ENCODE data around the gene PEMT.

Gene PEMT

DNA sequence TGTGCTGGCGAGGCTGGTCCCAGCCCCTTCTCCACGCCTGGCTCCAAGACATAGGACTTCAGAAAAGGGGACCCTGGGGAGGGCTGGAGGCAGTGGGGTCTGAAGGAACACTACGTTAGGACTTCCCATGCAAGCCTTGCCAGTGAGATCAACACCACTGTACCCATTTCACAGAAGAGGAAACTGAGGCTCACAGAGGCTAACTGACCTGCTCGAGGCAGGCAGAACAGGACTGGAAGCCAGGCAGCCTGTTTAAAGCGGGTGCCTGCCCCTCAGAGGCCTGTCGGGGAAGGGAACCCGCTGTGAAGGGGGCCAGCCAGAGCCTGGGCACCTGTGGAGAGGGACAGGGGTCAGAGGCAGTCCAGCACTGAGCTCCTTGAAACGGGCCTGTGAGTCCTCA is 32.3 kb downstream of the PEMT start:
- Histone ChIP-seq H3K27me3 (ENCODE audit: insufficient read depth, low read length) (no peaks in the 10 kb centered on the region), H3K9me3 (ENCODE audit: low read length) (no peaks in the 10 kb centered on the region), H3K36me3 (ENCODE audit: insufficient read depth, low read length) (no peaks in the 10 kb centered on the region), H3K4me3 (ENCODE audit: low read depth, low read length, poor library complexity, severe bottlenecking) (no peak overlapping the region), H3K4me1 (ENCODE audit: insufficient read depth, low read length, severe bottlenecking) (peaks cover 6% of the 10 kb centered on the region), H3K79me2 (ENCODE audit: insufficient read depth, low read length) (no peaks in the 10 kb centered on the region), H3K4me2 (ENCODE audit: low read length) (no peak overlapping the region), H4K20me1 (ENCODE audit: insufficient read depth, low read length) (no peaks in the 10 kb centered on the region), H3K9me2 (ENCODE audit: low read depth, low read length) (no peaks in the 10 kb centered on the region), H2AFZ (ENCODE audit: low read length) (no peak overlapping the region), H3F3A (ENCODE audit: insufficient read depth, low read length) (no peaks in the 10 kb centered on the region), H3K9ac (ENCODE audit: low read length) (no peak overlapping the region), H3K27ac (ENCODE audit: low read depth, low read length, poor library complexity, severe bottlenecking) (no peak overlapping the region)
- TF ChIP-seq, protein P1, sequence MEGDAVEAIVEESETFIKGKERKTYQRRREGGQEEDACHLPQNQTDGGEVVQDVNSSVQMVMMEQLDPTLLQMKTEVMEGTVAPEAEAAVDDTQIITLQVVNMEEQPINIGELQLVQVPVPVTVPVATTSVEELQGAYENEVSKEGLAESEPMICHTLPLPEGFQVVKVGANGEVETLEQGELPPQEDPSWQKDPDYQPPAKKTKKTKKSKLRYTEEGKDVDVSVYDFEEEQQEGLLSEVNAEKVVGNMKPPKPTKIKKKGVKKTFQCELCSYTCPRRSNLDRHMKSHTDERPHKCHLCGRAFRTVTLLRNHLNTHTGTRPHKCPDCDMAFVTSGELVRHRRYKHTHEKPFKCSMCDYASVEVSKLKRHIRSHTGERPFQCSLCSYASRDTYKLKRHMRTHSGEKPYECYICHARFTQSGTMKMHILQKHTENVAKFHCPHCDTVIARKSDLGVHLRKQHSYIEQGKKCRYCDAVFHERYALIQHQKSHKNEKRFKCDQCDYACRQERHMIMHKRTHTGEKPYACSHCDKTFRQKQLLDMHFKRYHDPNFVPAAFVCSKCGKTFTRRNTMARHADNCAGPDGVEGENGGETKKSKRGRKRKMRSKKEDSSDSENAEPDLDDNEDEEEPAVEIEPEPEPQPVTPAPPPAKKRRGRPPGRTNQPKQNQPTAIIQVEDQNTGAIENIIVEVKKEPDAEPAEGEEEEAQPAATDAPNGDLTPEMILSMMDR (IDR thresholded peaks at IDR 0.05; ENCODE audit: low read length) = no peak
- TF ChIP-seq EZH2 (IDR thresholded peaks at IDR 0.05; ENCODE audit: borderline replicate concordance, low read length) = no peak

DNA sequence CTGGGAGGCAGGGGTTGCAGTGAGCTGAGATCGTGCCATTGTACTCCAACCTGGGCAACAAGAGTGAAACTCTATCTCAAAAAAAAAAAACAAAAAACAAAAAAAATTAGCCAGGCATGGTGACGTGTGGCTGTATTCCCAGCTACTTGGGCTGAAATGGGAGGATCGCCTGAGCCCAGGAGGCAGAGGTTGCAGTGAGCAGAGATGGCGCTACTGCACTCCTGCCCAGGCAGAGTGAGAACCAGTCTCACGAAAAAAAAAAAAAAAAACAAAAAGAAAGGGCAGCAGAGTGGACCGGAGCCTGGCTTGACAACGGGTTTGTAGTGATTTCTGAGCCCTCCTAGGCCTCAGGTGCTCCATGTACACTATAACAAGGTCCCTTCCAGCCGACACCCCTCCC is 33.1 kb downstream of the PEMT start:
- TF ChIP-seq EZH2 (IDR thresholded peaks at IDR 0.05; ENCODE audit: borderline replicate concordance, low read length) = no peak
- TF ChIP-seq, protein P1 (IDR thresholded peaks at IDR 0.05; ENCODE audit: low read length) = no peak
- Histone ChIP-seq H3F3A (ENCODE audit: insufficient read depth, low read length) (no peaks in the 10 kb centered on the region), H3K27me3 (ENCODE audit: insufficient read depth, low read length) (no peaks in the 10 kb centered on the region), H3K79me2 (ENCODE audit: insufficient read depth, low read length) (no peaks in the 10 kb centered on the region), H4K20me1 (ENCODE audit: insufficient read depth, low read length) (no peaks in the 10 kb centered on the region), H3K4me2 (ENCODE audit: low read length) (no peak overlapping the region), H3K4me3 (ENCODE audit: low read depth, low read length, poor library complexity, severe bottlenecking) (no peak overlapping the region), H3K9me3 (ENCODE audit: low read length) (no peaks in the 10 kb centered on the region), H2AFZ (ENCODE audit: low read length) (no peak overlapping the region), H3K4me1 (ENCODE audit: insufficient read depth, low read length, severe bottlenecking) (peaks cover 6% of the 10 kb centered on the region), H3K27ac (ENCODE audit: low read depth, low read length, poor library complexity, severe bottlenecking) (no peak overlapping the region), H3K9me2 (ENCODE audit: low read depth, low read length) (no peaks in the 10 kb centered on the region), H3K36me3 (ENCODE audit: insufficient read depth, low read length) (no peaks in the 10 kb centered on the region), H3K9ac (ENCODE audit: low read length) (no peak overlapping the region)

DNA sequence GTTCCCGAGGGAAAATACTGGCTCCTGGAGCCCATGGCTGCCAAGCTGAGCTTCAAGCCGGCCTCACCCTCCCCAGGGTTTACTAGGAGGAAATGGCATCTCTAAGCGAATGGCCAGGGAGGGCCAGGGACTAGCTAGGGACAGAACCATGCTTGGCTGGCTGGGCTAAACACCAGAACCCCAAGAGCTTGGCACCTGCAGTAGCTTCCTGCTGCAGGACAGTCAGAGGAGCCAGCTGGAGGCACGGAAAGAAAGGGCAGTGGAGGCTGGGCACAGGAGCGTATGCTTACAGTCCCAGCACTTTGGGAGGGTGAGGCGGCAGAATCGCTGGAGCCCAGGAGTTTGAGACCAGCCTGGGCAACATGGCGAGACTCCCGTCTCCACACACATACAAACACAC is 33.7 kb downstream of the PEMT start:
- Histone ChIP-seq H4K20me1 (ENCODE audit: insufficient read depth, low read length) (no peaks in the 10 kb centered on the region), H3F3A (ENCODE audit: insufficient read depth, low read length) (no peaks in the 10 kb centered on the region), H3K36me3 (ENCODE audit: insufficient read depth, low read length) (no peaks in the 10 kb centered on the region), H3K4me1 (ENCODE audit: insufficient read depth, low read length, severe bottlenecking) (peaks cover 6% of the 10 kb centered on the region), H3K9me2 (ENCODE audit: low read depth, low read length) (no peaks in the 10 kb centered on the region), H3K9me3 (ENCODE audit: low read length) (no peaks in the 10 kb centered on the region), H3K9ac (ENCODE audit: low read length) (no peak overlapping the region), H3K27me3 (ENCODE audit: insufficient read depth, low read length) (no peaks in the 10 kb centered on the region), H3K79me2 (ENCODE audit: insufficient read depth, low read length) (no peaks in the 10 kb centered on the region), H3K4me2 (ENCODE audit: low read length) (no peak overlapping the region), H3K27ac (ENCODE audit: low read depth, low read length, poor library complexity, severe bottlenecking) (no peak overlapping the region), H2AFZ (ENCODE audit: low read length) (no peak overlapping the region), H3K4me3 (ENCODE audit: low read depth, low read length, poor library complexity, severe bottlenecking) (no peak overlapping the region)
- TF ChIP-seq EZH2 (IDR thresholded peaks at IDR 0.05; ENCODE audit: borderline replicate concordance, low read length) = no peak
- TF ChIP-seq, protein P1 (IDR thresholded peaks at IDR 0.05; ENCODE audit: low read length) = no peak
